GM12801 (cell line): ENCODE results near the gene NFIA.

ENCODE experiments used
- CTCF ChIP-seq: IDR thresholded peaks from one replicate; pipeline ENCODE4 v1.5.1; 2011; ENCODE audit warnings: control low read depth; ENCODE audit not compliant: insufficient read length; ENCODE audit errors: extremely low read depth

NFIA gene

GRCh38 chr1:61459345-61459744 lies 377.0 kb downstream of the NFIA start:
- no peak for TF ChIP-seq CTCF

- no peak for TF ChIP-seq CTCF
Measured at GRCh38 chr1:61460191-61460590, 377.8 kb downstream of the NFIA start.

- TF ChIP-seq CTCF: no peak
Measured at GRCh38 chr1:61461406-61462384, 379.3 kb downstream of the NFIA start.

GRCh38 chr1:61462628-61463027 lies 380.3 kb downstream of the NFIA start:
- no peak for TF ChIP-seq CTCF

- TF ChIP-seq CTCF: no peak
Measured at GRCh38 chr1:61463220-61463619, 380.9 kb downstream of the NFIA start.

- TF ChIP-seq CTCF: no peak
Measured at GRCh38 chr1:61469365-61469764, 387.0 kb downstream of the NFIA start.

- TF ChIP-seq CTCF: no peak
Measured at GRCh38 chr1:61472876-61473275, 390.5 kb downstream of the NFIA start.
